ENCODE results near the gene MBD6.

Gene MBD6

DNA sequence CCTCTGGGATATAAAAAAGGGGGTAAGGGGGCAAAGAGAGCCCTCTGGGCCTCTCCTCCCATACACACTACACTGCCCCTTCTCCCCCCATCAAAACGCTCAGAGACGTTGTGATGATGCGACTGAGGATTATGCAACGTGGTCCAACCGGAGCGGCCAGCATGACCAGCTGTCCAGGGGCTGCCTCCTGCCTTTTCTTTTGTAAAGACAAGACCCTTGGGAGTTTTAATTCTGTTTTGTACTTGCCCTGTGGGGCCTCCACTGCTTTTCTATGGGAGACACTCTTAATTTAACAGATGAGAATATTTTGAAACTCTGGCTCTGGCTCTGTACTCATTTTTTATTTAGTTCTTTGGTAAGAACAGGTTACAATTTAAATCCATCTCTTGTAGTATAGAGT lies 7.2 kb downstream of the MBD6 start:
- no peak for DNase-seq (ENCODE audit: low read depth)

DNA sequence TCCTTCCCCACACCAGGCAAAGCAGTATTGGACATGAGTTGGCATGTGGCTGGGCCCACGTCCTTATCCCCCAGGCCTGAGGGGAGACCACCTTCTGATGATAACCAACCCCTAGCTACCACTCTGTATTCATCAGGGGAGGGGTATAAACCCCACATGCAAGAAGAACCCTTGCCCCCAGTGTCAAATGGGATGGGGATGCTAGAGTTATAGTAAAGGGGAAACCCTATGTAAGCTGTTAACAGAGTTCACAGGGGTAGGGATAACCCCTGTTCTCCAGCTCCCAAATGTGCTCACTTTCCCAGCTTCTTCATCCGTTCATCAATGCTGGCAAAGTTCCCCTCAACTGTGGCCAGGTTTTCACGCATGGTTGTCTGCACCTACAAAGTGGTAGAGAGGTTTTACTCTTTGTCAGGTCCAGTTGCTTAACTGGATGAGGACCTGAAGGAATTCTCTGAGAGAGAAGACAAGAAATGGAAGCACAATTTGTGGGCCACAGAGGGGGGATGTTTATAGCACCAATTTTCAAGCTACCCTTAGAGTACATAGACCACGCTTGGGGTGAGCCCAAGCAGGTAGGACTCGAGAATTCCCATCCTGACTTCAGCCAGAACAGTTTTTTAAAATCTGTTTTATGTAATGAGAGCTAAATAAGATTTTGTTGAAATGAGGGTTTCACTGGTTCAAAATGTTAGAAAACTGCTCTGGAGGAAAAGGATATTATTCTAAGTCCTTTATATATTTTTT lies 7.9 kb downstream of the MBD6 start:
- DNase-seq (ENCODE audit: low read depth): no peak

GRCh38 chr12:57531836-57532235 lies 9.2 kb downstream of the MBD6 start:
- no peak for DNase-seq (ENCODE audit: low read depth)

- DNase-seq (ENCODE audit: low read depth): no peak
Measured at GRCh38 chr12:57533108-57533507, 10.5 kb downstream of the MBD6 start.

GRCh38 chr12:57534250-57534649 lies 11.6 kb downstream of the MBD6 start:
- DNase-seq (ENCODE audit: low read depth): no peak

DNA sequence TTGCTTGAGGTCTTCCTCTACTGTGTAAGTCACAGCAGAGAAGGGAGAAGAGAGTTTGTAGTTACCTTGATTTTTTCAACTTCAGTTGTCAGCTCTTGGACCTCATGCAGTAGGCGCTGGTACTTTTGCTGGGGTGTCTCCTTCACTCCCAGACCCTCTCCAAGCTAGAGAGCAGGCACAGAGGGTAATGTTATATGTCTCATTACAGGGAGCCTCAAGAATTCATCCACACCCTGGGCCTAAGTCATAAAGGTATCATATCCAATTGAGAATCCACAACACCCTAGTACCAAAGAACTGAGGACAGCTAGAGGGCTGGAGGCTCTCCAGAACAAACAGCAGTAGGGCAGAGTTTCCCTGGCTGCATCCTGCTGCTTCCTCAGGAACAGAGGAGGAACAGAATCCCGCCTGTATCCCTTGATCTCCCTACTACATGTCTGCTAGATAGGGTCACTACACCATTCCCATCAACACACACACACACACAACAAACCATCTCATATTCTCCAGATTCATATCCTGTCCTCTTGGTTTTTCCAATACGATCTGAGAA lies 12.4 kb downstream of the MBD6 start:
- DNase-seq (ENCODE audit: low read depth): no peak

DNA sequence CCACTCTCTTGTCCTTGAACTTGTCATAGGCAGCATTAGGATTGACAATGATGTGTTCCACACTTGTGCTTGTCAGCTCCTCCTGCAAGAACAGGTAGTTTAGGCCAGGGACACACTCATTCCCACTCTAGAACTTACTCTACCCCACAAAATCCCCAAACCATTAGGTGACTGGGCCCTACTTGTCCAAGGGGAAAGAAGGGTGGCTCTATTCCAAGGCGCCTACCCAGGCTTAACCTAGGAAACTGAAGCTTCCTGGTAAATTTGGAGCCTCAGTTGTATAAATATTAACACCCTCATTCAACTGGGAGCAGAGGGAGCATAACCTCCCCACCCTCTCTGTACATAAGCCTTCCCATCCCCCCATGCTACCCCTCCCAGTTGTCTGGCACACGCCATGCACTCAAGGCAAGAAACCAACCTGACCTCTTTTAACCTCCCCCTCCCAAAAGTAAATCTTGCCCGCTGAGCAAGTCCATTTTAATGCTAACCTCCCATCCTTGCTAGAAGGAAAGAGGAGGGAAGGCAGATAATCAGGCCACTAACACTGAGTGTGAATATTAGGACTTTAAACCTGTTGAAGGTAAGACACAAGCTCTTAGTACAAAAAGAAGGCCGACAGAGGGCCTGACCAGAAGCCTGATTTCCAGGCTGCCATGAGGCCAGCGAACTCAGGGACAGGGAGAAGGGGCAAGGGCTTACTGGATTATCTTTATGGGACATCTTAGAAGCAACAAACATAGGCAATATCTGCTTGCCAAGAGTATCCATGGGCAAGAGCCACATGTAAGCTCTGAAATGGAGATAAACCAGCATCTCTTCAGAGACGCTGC lies 13.4 kb downstream of the MBD6 start:
- DNase-seq (ENCODE audit: low read depth): no peak

GRCh38 chr12:57536597-57536942 lies 13.9 kb downstream of the MBD6 start:
- DNase-seq (ENCODE audit: low read depth): no peak

DNA sequence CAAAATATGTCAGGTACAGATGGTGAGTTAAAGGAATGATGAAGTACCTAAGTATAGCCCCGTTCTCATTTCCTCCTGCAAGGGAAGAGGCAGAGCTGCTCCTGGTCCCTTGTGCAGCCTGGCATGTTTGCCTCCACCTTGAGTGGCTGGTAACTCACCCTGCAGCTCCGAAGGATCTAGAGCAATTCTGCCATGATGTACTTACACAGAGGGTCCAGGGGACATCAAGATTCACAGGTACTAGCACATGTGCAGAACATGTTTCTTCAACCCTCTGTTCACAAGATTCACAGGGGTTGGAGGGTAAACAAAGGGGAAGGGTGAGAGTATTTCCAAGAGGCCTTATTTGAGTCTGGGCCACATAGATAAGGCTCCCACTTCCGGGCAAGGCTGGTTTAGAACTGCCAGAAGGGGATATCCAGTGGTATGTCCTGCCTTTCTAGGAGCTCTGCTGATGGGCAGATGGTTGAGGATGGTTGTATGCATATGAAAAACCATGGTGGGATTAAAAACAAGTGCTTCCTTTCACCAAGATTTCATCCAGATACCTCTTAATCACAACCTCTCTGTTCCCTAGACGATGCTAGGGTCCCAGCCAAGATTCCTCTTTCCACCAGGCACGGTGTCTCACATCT lies 16.6 kb downstream of the MBD6 start:
- no peak for DNase-seq (ENCODE audit: low read depth)

GRCh38 chr12:57541001-57541400 lies 18.4 kb downstream of the MBD6 start:
- DNase-seq (ENCODE audit: low read depth): no peak

DNA sequence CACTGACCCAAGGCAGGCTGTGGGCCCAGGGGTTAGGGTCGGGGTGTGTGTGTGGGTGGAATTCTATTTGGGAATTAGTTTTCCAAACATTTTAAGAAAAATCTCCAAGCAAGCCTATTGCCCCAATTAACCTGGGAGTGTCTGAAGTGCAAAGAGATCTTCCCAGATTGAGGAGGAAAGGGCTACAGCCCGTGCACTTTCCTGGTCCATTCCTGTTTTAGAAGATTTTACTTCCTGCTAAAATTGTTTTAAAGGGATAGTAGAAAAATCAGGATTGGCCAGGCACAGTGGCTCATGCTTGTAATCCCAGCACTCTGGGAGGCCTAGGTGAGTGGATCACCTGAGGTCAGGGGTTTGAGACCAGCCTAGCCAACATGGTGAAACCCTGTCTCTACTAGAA lies 19.1 kb downstream of the MBD6 start:
- DNase-seq (ENCODE audit: low read depth): no peak

DNA sequence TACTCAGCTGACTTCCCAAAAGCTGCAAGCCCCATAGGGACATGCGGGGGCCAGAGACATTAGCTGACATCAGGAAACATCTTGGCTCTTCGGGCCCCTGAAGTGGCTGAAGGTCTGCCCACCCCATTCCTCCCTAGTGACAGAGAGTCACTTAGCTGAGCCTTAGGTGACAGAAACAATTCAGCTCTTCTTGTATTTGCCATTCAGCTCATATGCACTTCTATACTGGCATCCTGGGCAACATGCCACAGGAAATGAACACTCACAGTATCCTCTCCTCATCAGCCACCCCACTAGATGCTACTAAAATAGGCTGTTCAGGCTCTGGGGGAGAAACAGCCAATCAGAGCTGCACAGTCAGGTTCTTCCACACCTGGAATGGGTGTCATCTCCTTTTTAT lies 21.0 kb downstream of the MBD6 start:
- no peak for DNase-seq (ENCODE audit: low read depth)

GRCh38 chr12:57545809-57546437 lies 23.3 kb downstream of the MBD6 start:
- DNase-seq (ENCODE audit: low read depth): no peak

GRCh38 chr12:57546438-57547287 lies 24.0 kb downstream of the MBD6 start, which contains the start of gene DCTN2:
TSS of gene DCTN2 (minus strand) at chr12:57547192. CDS start at chr12:57547063, 129 bp downstream.
- DNase-seq (ENCODE audit: low read depth): peak; percentile 97

GRCh38 chr12:57547288-57548012 lies 24.8 kb downstream of the MBD6 start:
- no peak for DNase-seq (ENCODE audit: low read depth)

GRCh38 chr12:57548013-57548315 lies 25.3 kb downstream of the MBD6 start:
- no peak for DNase-seq (ENCODE audit: low read depth)

DNA sequence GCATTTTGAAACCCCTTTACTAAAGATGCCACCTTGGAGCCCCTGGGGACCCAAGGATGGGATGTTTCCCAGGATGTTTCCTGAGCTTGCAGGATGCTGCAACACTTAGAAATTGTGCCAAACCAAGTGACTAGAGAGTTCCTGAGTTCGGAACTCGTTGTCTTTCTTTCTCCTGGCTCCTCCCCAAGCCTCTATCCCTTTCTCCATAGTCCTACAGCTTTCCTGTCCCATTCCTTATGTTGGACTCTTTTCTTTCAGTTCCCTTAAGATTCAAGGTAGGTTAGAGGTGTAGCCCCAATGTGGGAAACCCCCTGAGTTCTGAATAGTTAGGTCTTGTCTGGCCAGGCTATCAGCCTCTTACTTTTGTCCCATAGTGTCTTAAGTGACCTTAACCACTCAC lies 25.9 kb downstream of the MBD6 start:
- no peak for DNase-seq (ENCODE audit: low read depth)

DNA sequence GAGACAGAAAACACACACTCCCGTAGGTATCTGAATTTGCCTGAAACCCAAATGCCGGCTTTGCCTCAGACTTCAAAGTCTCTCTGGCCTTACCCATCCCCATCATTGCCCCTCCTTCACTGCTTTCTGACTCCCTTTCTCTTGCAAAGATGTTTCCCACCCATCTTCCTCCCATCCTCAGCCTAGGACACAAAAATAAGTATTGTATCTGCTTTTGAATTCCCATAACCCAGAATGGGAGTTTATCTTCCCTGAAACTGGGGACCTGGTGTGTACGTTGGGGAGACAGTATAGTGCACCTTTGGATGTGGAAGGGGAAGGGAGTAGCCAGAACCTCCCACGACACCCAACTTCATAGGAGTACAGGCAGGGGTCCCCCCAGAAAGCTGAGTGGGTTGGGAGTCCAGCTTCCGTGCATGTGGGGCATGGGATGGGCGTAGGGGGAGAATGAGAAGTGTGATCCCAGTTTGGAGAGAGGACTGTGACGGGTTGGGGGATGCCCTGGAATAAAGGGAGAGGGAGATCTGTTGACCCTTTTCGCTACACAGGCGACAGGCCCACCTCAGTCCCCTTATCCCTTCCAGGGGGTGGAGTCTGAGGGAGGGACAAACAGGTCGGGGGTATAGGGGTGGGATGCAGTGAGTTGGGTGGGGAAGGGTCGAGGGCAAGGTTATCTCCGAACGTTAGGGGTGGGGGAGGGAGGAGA lies 26.7 kb downstream of the MBD6 start:
- no peak for DNase-seq (ENCODE audit: low read depth)

DNA sequence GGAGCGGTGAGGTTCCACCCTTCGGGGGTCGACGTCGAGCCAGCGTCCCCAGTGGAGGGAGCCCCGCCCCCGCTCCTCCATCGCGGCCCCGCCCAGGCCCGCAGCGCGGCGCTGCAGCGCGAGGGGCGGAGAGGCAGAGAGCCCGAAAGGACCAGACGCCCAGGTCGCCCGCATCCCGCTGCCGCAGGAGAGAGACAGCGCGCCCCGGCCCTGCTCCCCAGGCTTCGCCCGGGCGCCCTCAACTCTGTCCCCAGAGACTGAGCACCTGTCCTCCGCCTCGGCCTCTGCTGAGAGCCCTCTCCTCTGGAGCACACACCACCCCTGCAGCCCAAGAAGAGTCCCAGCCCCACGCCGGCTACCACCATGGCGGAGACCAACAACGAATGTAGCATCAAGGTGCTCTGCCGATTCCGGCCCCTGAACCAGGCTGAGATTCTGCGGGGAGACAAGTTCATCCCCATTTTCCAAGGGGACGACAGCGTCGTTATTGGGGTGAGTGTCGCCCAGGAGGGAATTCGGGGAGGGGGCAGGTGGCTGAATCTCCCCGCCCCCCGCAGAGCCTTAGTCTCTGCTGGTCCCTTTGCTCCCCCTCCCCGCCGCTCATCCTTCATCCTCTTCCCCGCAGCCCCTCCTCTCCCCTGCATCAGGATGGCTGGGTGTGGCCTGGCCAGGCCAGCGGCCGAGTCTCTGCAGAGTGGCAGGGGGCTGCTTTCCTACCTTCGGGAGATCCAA lies 27.5 kb downstream of the MBD6 start, which contains the start of gene KIF5A:
Gene KIF5A (plus strand): TSS at position 136 of the 732 bp plus-strand sequence. CDS start 228 bp downstream, at position 364.
- DNase-seq (ENCODE audit: low read depth): no peak
